ENCODE data around the gene GARNL3. TPM values are rescaled to one million over a fixed set of nuclear protein-coding genes. Genes with fewer than 3 reads are reported as not detected.

The GARNL3 gene
- total RNA-seq, 2 experiments from 2014 or later = 16.1 to 17.2 TPM

GRCh38 chr9:127396808-127397645, 132.5 kb downstream of the GARNL3 start, which contains the start of gene SLC2A8:
Gene SLC2A8, plus strand, starts transcription at chr9:127397169. Its CDS starts 62 bp downstream, at chr9:127397231.
- no peak within 1 kb of the TSS for H3K27ac ChIP-seq (ENCODE audit: low read depth, low read length, poor library complexity, severe bottlenecking)
- H4K20me1 ChIP-seq (ENCODE audit: insufficient read depth, low read length) = no peaks in the 10 kb centered on the region
- POLR2A ChIA-PET = interaction anchor here (0.5 to 1.5 kb wide), 10 partner anchors 11 to 527 kb away, joined by 3 to 9 read pairs (median 3); partner anchors contain the start of genes LRSAM1 and RPL12
- no peaks in the 10 kb centered on the region for H3K79me2 ChIP-seq (ENCODE audit: insufficient read depth, low read depth, low read length)
- TF ChIP-seq CTCF (conservative IDR thresholded peaks at IDR 0.05; ENCODE audit: low read length) = no peak
- TF ChIP-seq EZH2phosphoT487 (IDR thresholded peaks at IDR 0.05; ENCODE audit: borderline replicate concordance, low read depth, low read length) = no peak
- no TSS peak for BruUV-seq (replicated peaks)
- H2AFZ ChIP-seq (ENCODE audit: low read length) = peak within 1 kb of the TSS; percentile 76
- H3K9me3 ChIP-seq (ENCODE audit: low read length) = no peaks in the 10 kb centered on the region
- CTCF ChIA-PET (ENCODE audit: unreplicated experiment) = interaction anchor here (0.7 to 1.0 kb wide), 4 partner anchors 18 to 196 kb away, joined by 3 to 4 read pairs (median 3); no protein-coding TSS in a partner anchor
- peak within 1 kb of the TSS; percentile 79 for H3K4me3 ChIP-seq (ENCODE audit: low read depth, low read length, poor library complexity, severe bottlenecking)
- H3K36me3 ChIP-seq (ENCODE audit: insufficient read depth, low read length) = no peaks in the 10 kb centered on the region
- peak within 1 kb of the TSS; percentile 85 for H3K4me2 ChIP-seq (ENCODE audit: low read length)
- peaks cover 12% of the 10 kb centered on the region for H3K4me1 ChIP-seq (ENCODE audit: insufficient read depth, low read length, poor library complexity, severe bottlenecking)
- no peaks in the 10 kb centered on the region for H3K9me2 ChIP-seq (ENCODE audit: insufficient read depth, low read length)
- intact Hi-C loops (cut with micrococcal nuclease; ENCODE audit: unreplicated experiment) = loop anchor here (1.0 to 10.0 kb wide), 4 partner anchors 27 to 455 kb away; partner anchors contain the start of gene ZNF79
- DNase-seq (ENCODE audit: low spot score) = peak; percentile 100

GRCh38 chr9:127397646-127398274, 133.2 kb downstream of the GARNL3 start:
- BruUV-seq (replicated peaks) = no TSS peak
- Histone ChIP-seq H2AFZ (ENCODE audit: low read length) (peak overlapping the region; percentile 52; the same call in 1 of the 2 replicates), H3K36me3 (ENCODE audit: insufficient read depth, low read length) (no peaks in the 10 kb centered on the region), H3K4me3 (ENCODE audit: low read depth, low read length, poor library complexity, severe bottlenecking) (peak overlapping the region; percentile 79), H3K9me2 (ENCODE audit: insufficient read depth, low read length) (no peaks in the 10 kb centered on the region), H3K4me2 (ENCODE audit: low read length) (peak overlapping the region; percentile 80), H3K79me2 (ENCODE audit: insufficient read depth, low read depth, low read length) (no peaks in the 10 kb centered on the region), H3K4me1 (ENCODE audit: insufficient read depth, low read length, poor library complexity, severe bottlenecking) (peaks cover 12% of the 10 kb centered on the region), H3K9me3 (ENCODE audit: low read length) (no peaks in the 10 kb centered on the region), H4K20me1 (ENCODE audit: insufficient read depth, low read length) (no peaks in the 10 kb centered on the region), H3K27ac (ENCODE audit: low read depth, low read length, poor library complexity, severe bottlenecking) (no peak overlapping the region)
- ChIA-PET POLR2A (interaction anchor here (0.6 to 1.5 kb wide), 4 partner anchors 18 to 528 kb away, joined by 3 to 9 read pairs (median 3); partner anchors contain the start of genes LRSAM1 and RPL12), CTCF (ENCODE audit: unreplicated experiment) (no interaction called here)
- TF ChIP-seq EZH2phosphoT487 (IDR thresholded peaks at IDR 0.05; ENCODE audit: borderline replicate concordance, low read depth, low read length) = no peak
- peak; percentile 72 for TF ChIP-seq CTCF (conservative IDR thresholded peaks at IDR 0.05; ENCODE audit: low read length)
- DNase-seq (ENCODE audit: low spot score) = peak; percentile 53
- intact Hi-C loops (cut with micrococcal nuclease; ENCODE audit: unreplicated experiment) = loop anchor here (1.0 to 10.0 kb wide), 5 partner anchors 27 to 455 kb away; partner anchors contain the start of gene ZNF79

All from OCI-LY7 (cell line).